Panc1 (cell line): ENCODE results near the gene GPR160. TPM values are rescaled to one million over a fixed set of nuclear protein-coding genes. Genes with fewer than 3 reads are reported as not detected.

ENCODE experiments used
- ATAC-seq: fragments of 200-7000 bp; cut with Tn5 transposase; 2 replicates; pipeline ENCODE4 v1.9.1; 2020; ENCODE audit warnings: mild to moderate bottlenecking, moderate library complexity
- BruUV-seq: library from RNA; stranded (reverse); fragments of 400-500 nt; replicated peaks from 2 replicates; lab custom pipeline; 2021; lab: Mats Ljungman, UMichigan
- CTCF ChIA-PET: fragments of 300-600 bp; sonication (Branson Sonifier 250); formaldehyde crosslinking; loops from one replicate; lab custom pipeline; 2022; ENCODE audit warnings: antibody characterized with exemption; lab: Charles Lee
- POLR2A ChIA-PET: fragments of 300-600 bp; sonication (Branson Sonifier 250); formaldehyde crosslinking; loops from one replicate; lab custom pipeline; 2022; ENCODE audit warnings: antibody characterized with exemption; lab: Charles Lee
- DNase-seq: peaks from one replicate; pipeline ENCODE4 v3.0.0-alpha.2; 2010; ENCODE audit warnings: low read depth, low spot score
- H3K27ac ChIP-seq: 2 replicates; pipeline ENCODE4 v1.5.1; 2011; ENCODE audit warnings: mild to moderate bottlenecking, low read length, inconsistent platforms
- H3K27me3 ChIP-seq: fragments of 200-500 bp; sonication (Bioruptor generic); 2 replicates; pipeline ENCODE4 v1.6.0; 2014; ENCODE audit warnings: low read length, inconsistent platforms; ENCODE audit not compliant: control insufficient read depth, insufficient read depth
- H3K36me3 ChIP-seq: fragments of 200-500 bp; sonication (Bioruptor generic); 2 replicates; pipeline ENCODE4 v1.5.1; 2014; ENCODE audit warnings: inconsistent platforms, mild to moderate bottlenecking, low read length, moderate library complexity; ENCODE audit not compliant: control insufficient read depth, insufficient read depth
- H3K4me1 ChIP-seq: 2 replicates; pipeline ENCODE4 v1.5.1; 2011; ENCODE audit warnings: inconsistent platforms, mild to moderate bottlenecking, low read length, moderate library complexity; ENCODE audit not compliant: control insufficient read depth, insufficient read depth
- H3K4me3 ChIP-seq, 2 experiments: 2 replicates each; pipeline ENCODE4 v1.5.1; 2011 to 2012; ENCODE audit warnings: low read depth in 2 of 2, low read length in 2 of 2, mild to moderate bottlenecking in 2 of 2, inconsistent platforms in 1 of 2, moderate library complexity in 1 of 2
- H3K9me3 ChIP-seq: fragments of 200-500 bp; sonication (Bioruptor generic); 2 replicates; pipeline ENCODE4 v1.5.1; 2014; ENCODE audit warnings: low read depth, mild to moderate bottlenecking, inconsistent platforms, low read length, moderate library complexity; ENCODE audit not compliant: control insufficient read depth, insufficient read depth
- CTCF ChIP-seq: fragments of 450-650 bp; IDR thresholded peaks from 2 replicates; pipeline ENCODE4 v1.5.1; 2017; ENCODE audit warnings: mild to moderate bottlenecking
- POLR2AphosphoS5 ChIP-seq: IDR thresholded peaks from 2 replicates; pipeline ENCODE4 v1.6.1; 2012; ENCODE audit warnings: mild to moderate bottlenecking, low read depth, low read length, moderate library complexity
- REST ChIP-seq, 2 experiments: IDR thresholded peaks; 2 replicates each; pipeline ENCODE4 v1.6.1; 2011 to 2012; ENCODE audit warnings: low read depth in 2 of 2, control low read depth in 1 of 2, low read length in 1 of 2, mild to moderate bottlenecking in 1 of 2, moderate library complexity in 1 of 2; ENCODE audit not compliant: insufficient read depth in 1 of 2
- SIN3A ChIP-seq: IDR thresholded peaks from 2 replicates; pipeline ENCODE4 v1.6.1; 2012; ENCODE audit warnings: low read depth, mild to moderate bottlenecking, low read length, moderate library complexity, borderline replicate concordance; ENCODE audit not compliant: insufficient read depth
- TCF7L2 ChIP-seq: IDR thresholded peaks from 2 replicates; pipeline ENCODE4 v1.6.1; 2011; ENCODE audit warnings: mild to moderate bottlenecking, low read depth, low read length, inconsistent platforms
- in situ Hi-C: cut with HindIII; loops from 2 replicates; pipeline ENCODE4 v1.10.0; 2016; ENCODE audit warnings: low sequenced_read_pairs, low pct_unique_long_range_greater_than_20kb
- intact Hi-C: fragments of 100-400 bp; cut with micrococcal nuclease; formaldehyde crosslinking; loops from one replicate; pipeline ENCODE4 v1.10.0; 2022; ENCODE audit not compliant: unreplicated experiment
- total RNA-seq: library from RNA; stranded (reverse); gene quantifications from one replicate; pipeline ENCODE4 v1.2.1, GENCODE V29; 2021; ENCODE audit not compliant: unreplicated experiment

The GPR160 gene
- total RNA-seq, 1 experiment from 2014 or later = 0.18 TPM

- H3K9me3 ChIP-seq = no peaks in the 10 kb centered on the region
- intact Hi-C loops = no loop called here
- DNase-seq = no peak
- no peak for TF ChIP-seq REST (IDR thresholded peaks at IDR 0.05; ENCODE audit: insufficient read depth in 1 of 2, low read depth in 2 of 2, low read length in 1 of 2)
- no peak for TF ChIP-seq SIN3A
- TF ChIP-seq POLR2AphosphoS5 = no peak
- no peak for TF ChIP-seq CTCF
- no peak for TF ChIP-seq TCF7L2
- in situ Hi-C loops = no loop called here
- H3K36me3 ChIP-seq = peaks cover 38% of the 10 kb centered on the region
- H3K27me3 ChIP-seq = no peaks in the 10 kb centered on the region
- CTCF ChIA-PET = no interaction called here
- no peak overlapping the region for H3K27ac ChIP-seq
- H3K4me3 ChIP-seq = no peak overlapping the region
- ATAC-seq = no peak
- POLR2A ChIA-PET = no interaction called here
- no peaks in the 10 kb centered on the region for H3K4me1 ChIP-seq
- no TSS peak for BruUV-seq
Measured at GRCh38 chr3:170083343-170083742, 45.5 kb downstream of the GPR160 start.

- in situ Hi-C loops = no loop called here
- intact Hi-C loops = no loop called here
- Histone ChIP-seq H3K9me3 (no peaks in the 10 kb centered on the region), H3K4me3 (no peak overlapping the region), H3K27me3 (no peaks in the 10 kb centered on the region), H3K27ac (no peak overlapping the region), H3K36me3 (peaks cover 43% of the 10 kb centered on the region), H3K4me1 (no peaks in the 10 kb centered on the region)
- POLR2A ChIA-PET = interaction anchor here (0.6 kb wide), 1 partner anchor 144 kb away, joined by 3 read pairs; no protein-coding TSS in a partner anchor
- ATAC-seq (no peak), DNase-seq (no peak)
- no peak for TF ChIP-seq CTCF
- no peak for TF ChIP-seq POLR2AphosphoS5
- TF ChIP-seq REST (IDR thresholded peaks at IDR 0.05; ENCODE audit: insufficient read depth in 1 of 2, low read depth in 2 of 2, low read length in 1 of 2) = no peak
- TF ChIP-seq SIN3A = no peak
- TF ChIP-seq TCF7L2 = no peak
- CTCF ChIA-PET = no interaction called here
- no TSS peak for BruUV-seq
Measured at GRCh38 chr3:170085396-170085795, 47.6 kb downstream of the GPR160 start.
